DND-41 (cell line): ENCODE data around the gene SSMEM1.

Source experiments
- ATAC-seq: fragments of 200-7000 bp; cut with Tn5 transposase; 3 replicates; pipeline ENCODE4 v1.9.1; 2021; ENCODE audit warnings: low read depth; ENCODE audit not compliant: insufficient read depth
- DNase-seq: peaks from one replicate; pipeline ENCODE4 v3.0.0-alpha.2; 2020
- H2AFZ ChIP-seq: 2 replicates; pipeline ENCODE4 v1.6.0; 2012; ENCODE audit warnings: low read depth, low read length
- H3K27ac ChIP-seq: 2 replicates; pipeline ENCODE4 v1.5.1; 2012; ENCODE audit warnings: low read length, inconsistent platforms
- H3K27me3 ChIP-seq: fragments of 200-600 bp; sonication (generic); 2 replicates; pipeline ENCODE4 v1.6.0; 2012; ENCODE audit warnings: low read length, mild to moderate bottlenecking, inconsistent platforms; ENCODE audit not compliant: insufficient read depth, poor library complexity
- H3K36me3 ChIP-seq: 2 replicates; pipeline ENCODE4 v1.5.1; 2012; ENCODE audit warnings: low read length, inconsistent platforms; ENCODE audit not compliant: insufficient read depth
- H3K4me1 ChIP-seq: 2 replicates; pipeline ENCODE4 v1.5.1; 2012; ENCODE audit warnings: mild to moderate bottlenecking, low read length; ENCODE audit not compliant: insufficient read depth
- H3K4me2 ChIP-seq: 2 replicates; pipeline ENCODE4 v1.6.0; 2012; ENCODE audit warnings: mild to moderate bottlenecking, moderate library complexity, low read length, inconsistent platforms; ENCODE audit not compliant: insufficient read depth
- H3K4me3 ChIP-seq, 2 experiments: fragments of 200-600 bp in 1 of 2; shearing (Covaris generic) in 1 of 2; 2 replicates each; pipeline ENCODE4 v1.5.1; 2012 to 2016; ENCODE audit warnings: inconsistent platforms in 2 of 2, low read length in 2 of 2, mild to moderate bottlenecking in 2 of 2, low read depth in 1 of 2, moderate library complexity in 1 of 2
- H3K79me2 ChIP-seq: 2 replicates; pipeline ENCODE4 v1.6.0; 2012; ENCODE audit warnings: low read length, inconsistent platforms; ENCODE audit not compliant: insufficient read depth
- H3K9ac ChIP-seq: 2 replicates; pipeline ENCODE4 v1.6.0; 2012; ENCODE audit warnings: low read depth, mild to moderate bottlenecking, inconsistent platforms, low read length, moderate library complexity
- H3K9me3 ChIP-seq: 2 replicates; pipeline ENCODE4 v1.5.1; 2012; ENCODE audit warnings: low read length, moderate library complexity, mild to moderate bottlenecking, inconsistent platforms; ENCODE audit not compliant: insufficient read depth, severe bottlenecking
- H4K20me1 ChIP-seq: 2 replicates; pipeline ENCODE4 v1.6.0; 2012; ENCODE audit warnings: low read length; ENCODE audit not compliant: insufficient read depth
- EZH2 ChIP-seq: IDR thresholded peaks from 3 replicates; pipeline ENCODE4 v1.6.1; 2012; ENCODE audit warnings: borderline replicate concordance, low read depth, mild to moderate bottlenecking, moderate library complexity, low read length, inconsistent platforms; ENCODE audit not compliant: severe bottlenecking
- TF ChIP-seq, protein P1 (sequence below): IDR thresholded peaks from 2 replicates; pipeline ENCODE4 v1.5.1; 2012; ENCODE audit warnings: borderline replicate concordance, low read length, moderate library complexity, mild to moderate bottlenecking; ENCODE audit not compliant: poor library complexity, severe bottlenecking; ENCODE audit errors: extremely low read depth

The SSMEM1 gene

GRCh38 chr7:130254555-130254954 is 46.9 kb downstream of the SSMEM1 start:
- TF ChIP-seq, protein P1, sequence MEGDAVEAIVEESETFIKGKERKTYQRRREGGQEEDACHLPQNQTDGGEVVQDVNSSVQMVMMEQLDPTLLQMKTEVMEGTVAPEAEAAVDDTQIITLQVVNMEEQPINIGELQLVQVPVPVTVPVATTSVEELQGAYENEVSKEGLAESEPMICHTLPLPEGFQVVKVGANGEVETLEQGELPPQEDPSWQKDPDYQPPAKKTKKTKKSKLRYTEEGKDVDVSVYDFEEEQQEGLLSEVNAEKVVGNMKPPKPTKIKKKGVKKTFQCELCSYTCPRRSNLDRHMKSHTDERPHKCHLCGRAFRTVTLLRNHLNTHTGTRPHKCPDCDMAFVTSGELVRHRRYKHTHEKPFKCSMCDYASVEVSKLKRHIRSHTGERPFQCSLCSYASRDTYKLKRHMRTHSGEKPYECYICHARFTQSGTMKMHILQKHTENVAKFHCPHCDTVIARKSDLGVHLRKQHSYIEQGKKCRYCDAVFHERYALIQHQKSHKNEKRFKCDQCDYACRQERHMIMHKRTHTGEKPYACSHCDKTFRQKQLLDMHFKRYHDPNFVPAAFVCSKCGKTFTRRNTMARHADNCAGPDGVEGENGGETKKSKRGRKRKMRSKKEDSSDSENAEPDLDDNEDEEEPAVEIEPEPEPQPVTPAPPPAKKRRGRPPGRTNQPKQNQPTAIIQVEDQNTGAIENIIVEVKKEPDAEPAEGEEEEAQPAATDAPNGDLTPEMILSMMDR = no peak
- TF ChIP-seq EZH2 = no peak
- H3K27ac ChIP-seq = no peak overlapping the region
- no peak overlapping the region for H2AFZ ChIP-seq
- H3K4me3 ChIP-seq = no peak overlapping the region
- no peak overlapping the region for H3K9ac ChIP-seq
- H3K27me3 ChIP-seq = no peaks in the 10 kb centered on the region
- H3K4me1 ChIP-seq = no peaks in the 10 kb centered on the region
- no peaks in the 10 kb centered on the region for H3K79me2 ChIP-seq
- no peaks in the 10 kb centered on the region for H3K9me3 ChIP-seq
- no peaks in the 10 kb centered on the region for H3K36me3 ChIP-seq
- H4K20me1 ChIP-seq = no peaks in the 10 kb centered on the region
- ATAC-seq (no peak), DNase-seq (no peak)
- no peak overlapping the region for H3K4me2 ChIP-seq

GRCh38 chr7:130256704-130257103 is 49.0 kb downstream of the SSMEM1 start:
- DNase-seq = no peak
- ATAC-seq = no peak
- Histone ChIP-seq H3K4me1 (no peaks in the 10 kb centered on the region), H3K9ac (no peak overlapping the region), H4K20me1 (no peaks in the 10 kb centered on the region), H3K27me3 (no peaks in the 10 kb centered on the region), H3K4me2 (no peak overlapping the region), H3K36me3 (no peaks in the 10 kb centered on the region), H2AFZ (no peak overlapping the region), H3K79me2 (no peaks in the 10 kb centered on the region), H3K9me3 (no peaks in the 10 kb centered on the region), H3K27ac (no peak overlapping the region), H3K4me3 (no peak overlapping the region)
- TF ChIP-seq, protein P1 = no peak
- TF ChIP-seq EZH2 = no peak

GRCh38 chr7:130258494-130259078 is 50.9 kb downstream of the SSMEM1 start:
- Histone ChIP-seq H3K27me3 (peaks cover 7% of the 10 kb centered on the region), H3K79me2 (no peaks in the 10 kb centered on the region), H4K20me1 (no peaks in the 10 kb centered on the region), H3K9me3 (no peaks in the 10 kb centered on the region), H3K4me3 (no peak overlapping the region), H2AFZ (no peak overlapping the region), H3K36me3 (no peaks in the 10 kb centered on the region), H3K4me1 (no peaks in the 10 kb centered on the region), H3K27ac (no peak overlapping the region), H3K9ac (no peak overlapping the region), H3K4me2 (no peak overlapping the region)
- DNase-seq (no peak), ATAC-seq (no peak)
- no peak for TF ChIP-seq EZH2
- TF ChIP-seq, protein P1 = no peak
